Colonic mucosa (tissue), 4 donors: ENCODE data around the gene XG. TPM values are rescaled to one million over a fixed set of nuclear protein-coding genes. Genes with fewer than 3 reads are reported as not detected.

Experiments
- DNase-seq: peaks from one replicate; pipeline ENCODE4 v3.0.0-alpha.2; 2020
- H3K27ac ChIP-seq: fragments of 200-600 bp; one replicate; pipeline ENCODE4 v1.8.0; 2021
- H3K27me3 ChIP-seq: fragments of 200-600 bp; one replicate; pipeline ENCODE4 v1.8.0; 2021
- H3K36me3 ChIP-seq: fragments of 200-600 bp; one replicate; pipeline ENCODE4 v1.8.0; 2021
- H3K4me1 ChIP-seq: fragments of 200-600 bp; one replicate; pipeline ENCODE4 v1.8.0; 2021; ENCODE audit warnings: mild to moderate bottlenecking
- H3K4me3 ChIP-seq: fragments of 200-600 bp; one replicate; pipeline ENCODE4 v1.8.0; 2021
- H3K9ac ChIP-seq, 2 donors: one replicate each; pipeline ENCODE4 v1.7.0; 2013; ENCODE audit warnings: control low read depth in 2 of 2, low read depth in 2 of 2, low read length in 2 of 2
- H3K9me3 ChIP-seq: fragments of 200-600 bp; one replicate; pipeline ENCODE4 v1.8.0; 2021
- intact Hi-C: fragments of 100-400 bp; cut with DNase I; formaldehyde crosslinking; loops from one replicate; pipeline ENCODE4 v1.14.1; 2022
- total RNA-seq, 2 donors: library from RNA; stranded (reverse); fragmentation: NEBNext Ultra II Directional in 1 of 2; extraction: Animal tissue kit (Norgen Biotek cat#: 25700) in 1 of 2; gene quantifications; one replicate each; pipeline ENCODE4 v1.2.1, GENCODE V29; 2021
- TF ChIP-seq, protein P1 (sequence below): fragments of 200-600 bp; IDR thresholded peaks from one replicate; pipeline ENCODE4 v1.8.0; 2022; ENCODE audit warnings: antibody characterized with exemption, mild to moderate bottlenecking
- donor health status: healthy.
- donor health status: DM: no; HTN: no; CAD: no.
- donor health status: DM: no; HTN: no; CAD: no.

Gene XG
- total RNA-seq, 2 donors from 2014 or later = 0.50 TPM; not detected in 1

- Histone ChIP-seq H3K27me3 (no peaks in the 10 kb centered on the region), H3K27ac (no peak overlapping the region), H3K9ac (no peak overlapping the region), H3K9me3 (no peaks in the 10 kb centered on the region), H3K36me3 (no peaks in the 10 kb centered on the region), H3K4me1 (peaks cover 5% of the 10 kb centered on the region), H3K4me3 (no peak overlapping the region)
- intact Hi-C loops = no loop called here
- no peak for DNase-seq
- TF ChIP-seq, protein P1, sequence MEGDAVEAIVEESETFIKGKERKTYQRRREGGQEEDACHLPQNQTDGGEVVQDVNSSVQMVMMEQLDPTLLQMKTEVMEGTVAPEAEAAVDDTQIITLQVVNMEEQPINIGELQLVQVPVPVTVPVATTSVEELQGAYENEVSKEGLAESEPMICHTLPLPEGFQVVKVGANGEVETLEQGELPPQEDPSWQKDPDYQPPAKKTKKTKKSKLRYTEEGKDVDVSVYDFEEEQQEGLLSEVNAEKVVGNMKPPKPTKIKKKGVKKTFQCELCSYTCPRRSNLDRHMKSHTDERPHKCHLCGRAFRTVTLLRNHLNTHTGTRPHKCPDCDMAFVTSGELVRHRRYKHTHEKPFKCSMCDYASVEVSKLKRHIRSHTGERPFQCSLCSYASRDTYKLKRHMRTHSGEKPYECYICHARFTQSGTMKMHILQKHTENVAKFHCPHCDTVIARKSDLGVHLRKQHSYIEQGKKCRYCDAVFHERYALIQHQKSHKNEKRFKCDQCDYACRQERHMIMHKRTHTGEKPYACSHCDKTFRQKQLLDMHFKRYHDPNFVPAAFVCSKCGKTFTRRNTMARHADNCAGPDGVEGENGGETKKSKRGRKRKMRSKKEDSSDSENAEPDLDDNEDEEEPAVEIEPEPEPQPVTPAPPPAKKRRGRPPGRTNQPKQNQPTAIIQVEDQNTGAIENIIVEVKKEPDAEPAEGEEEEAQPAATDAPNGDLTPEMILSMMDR = no peak
Observed at GRCh38 chrX:2712890-2713840, 38.7 kb upstream of the XG start.

DNA sequence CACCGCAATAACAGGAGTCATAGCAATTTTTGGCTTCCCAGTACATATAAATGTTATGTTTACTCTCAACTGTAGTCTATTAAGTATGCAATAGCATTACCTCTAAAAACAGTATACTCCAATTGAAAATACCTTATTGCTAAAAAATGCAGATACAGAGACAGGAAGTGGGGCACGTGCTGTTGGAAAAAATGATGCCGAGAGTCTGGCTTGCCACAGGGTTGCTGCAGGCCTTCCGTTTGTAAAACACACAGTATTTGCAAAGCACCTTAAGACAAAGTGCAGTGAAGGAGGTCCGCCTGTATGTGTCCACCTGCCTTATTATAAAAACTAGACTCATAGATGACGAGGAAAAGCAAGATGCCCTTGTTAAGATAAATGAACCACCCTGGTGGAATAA is 37.3 kb upstream of the XG start:
- Histone ChIP-seq H3K4me1 (peaks cover 3% of the 10 kb centered on the region), H3K36me3 (no peaks in the 10 kb centered on the region), H3K9ac (no peak overlapping the region), H3K27me3 (no peaks in the 10 kb centered on the region), H3K4me3 (no peak overlapping the region), H3K27ac (no peak overlapping the region), H3K9me3 (no peaks in the 10 kb centered on the region)
- DNase-seq = no peak
- intact Hi-C loops = no loop called here
- TF ChIP-seq, protein P1 = no peak

DNA sequence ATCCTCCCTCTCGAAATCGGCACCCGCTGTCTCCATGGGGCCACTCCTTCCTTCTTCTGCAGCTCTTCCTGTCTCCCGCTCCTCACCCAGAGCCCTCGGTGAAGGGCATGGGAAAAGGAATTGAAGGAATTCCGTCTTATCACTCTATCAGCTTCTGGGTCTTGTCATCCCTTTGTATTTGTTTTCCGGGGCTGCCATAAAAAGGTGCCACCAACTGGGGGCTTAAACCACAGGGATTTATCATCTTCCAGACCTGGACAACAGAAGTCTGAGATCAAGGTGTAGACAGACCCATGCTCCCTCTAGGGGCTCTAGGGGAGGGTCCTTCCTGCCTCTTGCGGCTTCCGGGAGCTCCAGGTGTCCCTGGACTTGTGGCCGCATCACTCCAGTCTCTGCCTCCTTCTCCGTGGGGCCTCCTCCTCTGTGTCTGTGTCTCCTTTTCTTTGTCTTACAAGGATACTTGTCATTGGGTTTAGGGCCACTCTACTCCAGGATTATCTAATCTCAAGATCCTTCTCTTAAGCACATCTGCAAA is 36.7 kb upstream of the XG start:
- H3K4me3 ChIP-seq = no peak overlapping the region
- TF ChIP-seq, protein P1 = no peak
- intact Hi-C loops = no loop called here
- no peak for DNase-seq
- no peaks in the 10 kb centered on the region for H3K9me3 ChIP-seq
- no peaks in the 10 kb centered on the region for H3K27me3 ChIP-seq
- H3K4me1 ChIP-seq = no peaks in the 10 kb centered on the region
- H3K36me3 ChIP-seq = no peaks in the 10 kb centered on the region
- H3K27ac ChIP-seq = no peak overlapping the region
- no peak overlapping the region for H3K9ac ChIP-seq

GRCh38 chrX:2717312-2717711 is 34.5 kb upstream of the XG start:
- no peak overlapping the region for H3K9ac ChIP-seq
- TF ChIP-seq, protein P1 = no peak
- no peak overlapping the region for H3K27ac ChIP-seq
- H3K4me3 ChIP-seq = no peak overlapping the region
- H3K9me3 ChIP-seq = no peaks in the 10 kb centered on the region
- DNase-seq = no peak
- no peaks in the 10 kb centered on the region for H3K27me3 ChIP-seq
- H3K4me1 ChIP-seq = no peaks in the 10 kb centered on the region
- intact Hi-C loops = no loop called here
- H3K36me3 ChIP-seq = no peaks in the 10 kb centered on the region

DNA sequence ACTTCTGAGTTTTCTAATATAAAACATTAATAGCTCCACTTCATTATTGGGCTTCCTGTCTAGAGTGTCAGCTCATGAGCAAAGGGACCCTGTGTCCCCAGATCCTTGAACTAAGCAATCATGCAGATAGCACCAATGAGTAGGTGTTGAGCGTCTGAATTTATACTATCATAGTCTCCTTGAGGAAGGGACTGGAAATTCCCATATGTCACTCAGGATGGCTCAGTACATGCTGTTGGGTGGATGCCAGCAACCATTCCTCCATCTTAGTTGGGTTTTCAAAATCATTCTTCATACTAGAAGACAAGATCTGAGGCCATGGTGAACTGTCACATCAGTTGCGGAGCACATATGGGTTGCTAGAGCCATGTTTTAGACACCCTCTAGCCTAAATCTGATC is 33.0 kb upstream of the XG start:
- Histone ChIP-seq H3K4me3 (no peak overlapping the region), H3K9ac (no peak overlapping the region), H3K27me3 (no peaks in the 10 kb centered on the region), H3K27ac (no peak overlapping the region), H3K9me3 (no peaks in the 10 kb centered on the region), H3K36me3 (no peaks in the 10 kb centered on the region), H3K4me1 (no peaks in the 10 kb centered on the region)
- intact Hi-C loops = no loop called here
- TF ChIP-seq, protein P1 = no peak
- no peak for DNase-seq
